ENCODE measurements around the gene SMARCAL1.
A peak's percentile ranks its signal among the peaks of the same experiment; 100 is the strongest.
"Not testable (repeated sequence)": the region's sequence is repeated elsewhere in the genome, so short reads cannot be mapped to it uniquely, and the experiment has no call there.

Gene SMARCAL1

DNA sequence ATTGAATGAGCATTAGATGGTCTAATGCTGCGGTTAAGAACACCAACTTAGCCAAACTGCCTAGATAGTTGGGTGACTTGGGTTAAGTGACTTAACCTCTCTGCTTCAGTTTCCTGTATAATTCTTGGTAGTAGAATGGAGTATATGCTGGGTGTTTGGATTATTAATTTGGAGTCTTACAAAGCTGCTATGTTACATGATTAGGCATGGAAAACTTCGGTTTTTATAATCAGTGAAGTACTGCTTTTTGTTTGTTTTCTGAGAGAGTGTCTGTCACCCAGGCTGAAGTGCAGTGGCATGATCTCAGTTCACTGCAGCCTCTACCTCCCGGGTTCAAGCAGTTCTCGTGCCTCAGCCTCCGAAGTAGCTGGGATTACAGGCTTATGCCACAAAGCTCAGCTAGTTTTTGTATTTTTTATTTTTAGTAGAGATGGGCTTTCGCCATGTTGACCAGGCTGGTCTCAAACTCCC lies 90.9 kb downstream of the SMARCAL1 start:
- DNase-seq: no peak

DNA sequence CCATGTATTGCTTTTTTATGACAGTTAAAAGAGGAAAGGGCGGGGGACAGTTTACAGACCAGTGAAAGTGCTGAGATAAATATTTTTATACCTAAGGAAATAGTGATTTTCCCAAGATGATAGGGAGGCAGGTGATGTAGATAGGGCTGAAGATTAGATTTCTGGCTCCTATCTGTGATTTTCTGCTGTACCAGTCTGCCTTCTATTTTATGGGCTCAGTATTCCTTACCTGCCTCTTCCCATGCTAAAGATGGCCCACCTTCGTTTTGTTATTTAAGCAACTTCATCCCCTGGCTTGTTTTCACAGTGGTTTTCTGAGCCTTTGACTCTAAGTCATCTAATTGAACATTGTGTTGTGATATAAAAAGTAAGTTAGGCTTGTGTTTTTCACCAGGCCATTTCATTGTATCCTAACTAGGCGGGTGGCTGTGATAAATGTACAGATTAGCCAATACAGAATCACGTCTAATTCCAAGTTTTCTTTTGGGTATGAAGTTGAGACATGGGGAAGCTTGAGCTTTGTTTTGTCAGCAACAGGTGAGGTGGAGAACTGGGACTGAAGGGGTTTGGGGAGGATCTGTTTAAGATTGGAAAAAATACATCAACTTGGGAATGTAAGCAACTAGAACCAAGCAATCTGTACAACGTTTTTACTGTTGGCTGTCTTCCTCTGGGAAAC lies 91.6 kb downstream of the SMARCAL1 start:
- DNase-seq: no peak

DNA sequence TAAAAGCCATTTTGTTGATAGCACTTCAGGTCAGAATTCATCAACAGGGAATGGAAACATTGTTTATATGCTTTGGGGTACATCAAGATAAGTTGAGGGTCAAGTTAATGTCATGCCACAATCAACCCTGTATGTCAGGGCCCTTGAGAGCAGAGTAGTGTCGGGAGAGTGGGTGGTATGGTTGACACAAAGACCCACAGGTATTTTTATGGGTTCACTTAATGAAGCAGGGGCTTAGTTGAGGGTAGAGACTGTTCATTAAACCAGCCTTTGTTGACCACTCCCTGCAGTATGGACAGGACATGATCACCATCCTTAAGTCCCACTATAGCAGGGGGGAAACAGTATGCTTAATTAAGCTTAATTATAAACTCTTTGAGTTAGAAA lies 92.1 kb downstream of the SMARCAL1 start:
- no peak for DNase-seq

DNA sequence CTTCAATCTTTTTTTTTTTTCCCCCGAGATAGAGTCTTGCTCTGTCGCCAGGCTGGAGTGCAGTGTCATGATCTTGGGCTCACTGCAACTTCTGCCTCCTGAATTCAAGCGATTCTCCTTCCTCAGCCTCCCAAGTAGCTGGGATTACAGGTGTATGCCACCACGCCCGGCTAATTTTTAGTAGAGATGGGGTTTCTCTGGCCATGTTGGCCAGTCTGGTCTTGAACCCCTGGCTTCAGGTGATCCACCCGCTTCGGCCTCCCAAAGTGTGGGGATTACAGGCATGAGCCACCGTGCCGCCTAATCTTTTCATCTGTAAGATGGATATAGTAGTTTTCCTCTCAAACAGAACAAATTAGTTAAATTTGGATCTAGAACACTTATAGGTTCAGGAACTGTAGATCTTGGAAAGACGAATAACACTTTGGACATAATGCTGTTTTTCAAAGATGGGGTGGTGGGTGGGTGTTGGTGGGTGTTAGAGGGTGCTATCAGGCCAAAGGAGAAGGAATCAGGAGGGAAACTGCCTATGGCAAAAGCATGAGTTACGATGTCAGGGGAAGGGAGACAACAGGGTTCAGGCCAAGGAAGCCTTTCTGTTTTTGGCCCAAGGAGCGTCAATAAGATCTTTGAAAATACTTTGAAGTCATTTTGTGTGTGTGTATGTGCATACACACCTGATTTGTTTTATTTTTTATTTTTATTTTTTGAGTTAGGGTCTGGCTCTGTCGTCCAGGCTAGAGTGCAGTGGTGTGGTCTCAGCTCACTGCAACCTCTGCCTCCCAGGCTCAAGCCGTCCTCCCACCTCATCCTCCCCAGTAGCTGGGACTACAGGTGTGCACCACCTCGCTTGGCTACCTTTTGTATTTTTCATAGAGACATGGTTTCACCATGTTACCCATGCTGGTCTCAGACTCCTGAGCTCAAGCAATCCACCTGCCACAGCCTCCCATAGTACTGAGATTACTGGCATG lies 93.1 kb downstream of the SMARCAL1 start:
- DNase-seq: no peak

DNA sequence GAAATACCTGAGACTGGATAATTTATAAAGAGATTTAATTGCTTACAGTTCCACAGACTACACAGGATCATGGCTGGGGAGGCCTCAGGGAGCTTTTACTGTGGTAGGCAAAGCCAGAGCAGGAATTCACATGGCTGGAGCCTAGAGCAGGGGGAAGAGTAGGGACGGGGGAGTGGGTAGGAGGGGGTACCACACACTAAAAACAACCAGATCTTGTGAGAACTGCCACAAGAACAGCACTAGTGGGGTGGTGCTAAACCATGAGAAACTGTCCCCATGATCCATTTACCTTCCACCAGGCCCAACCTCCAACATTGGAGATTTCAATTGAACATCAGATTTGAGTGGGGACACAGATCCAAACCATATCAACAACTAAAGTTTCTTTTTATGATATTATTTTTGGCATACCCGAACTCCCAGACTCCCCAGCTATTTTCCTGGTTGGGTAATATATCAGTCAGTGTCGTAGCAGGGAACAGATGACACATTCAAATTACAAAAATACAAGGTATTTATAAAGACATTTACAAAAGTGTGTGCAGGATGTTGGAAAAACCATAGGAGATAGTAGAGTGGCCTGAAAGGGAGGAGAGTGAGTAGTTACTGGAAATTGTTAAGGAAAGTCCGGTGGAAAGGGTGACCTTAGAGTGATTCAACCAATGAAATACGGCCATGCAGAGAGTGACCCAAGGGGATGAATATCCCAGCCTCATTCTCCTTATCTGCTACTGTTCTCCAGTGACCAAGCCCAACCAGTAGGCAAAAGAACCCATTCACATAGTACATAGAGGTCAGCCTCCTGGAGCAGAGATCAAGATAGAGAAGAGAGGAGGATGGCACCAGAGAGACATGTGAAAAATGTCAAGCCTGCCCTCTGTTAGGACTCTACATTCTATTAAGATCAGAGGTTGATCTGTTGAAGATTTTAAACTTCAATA lies 95.2 kb downstream of the SMARCAL1 start:
- DNase-seq: no peak

DNA sequence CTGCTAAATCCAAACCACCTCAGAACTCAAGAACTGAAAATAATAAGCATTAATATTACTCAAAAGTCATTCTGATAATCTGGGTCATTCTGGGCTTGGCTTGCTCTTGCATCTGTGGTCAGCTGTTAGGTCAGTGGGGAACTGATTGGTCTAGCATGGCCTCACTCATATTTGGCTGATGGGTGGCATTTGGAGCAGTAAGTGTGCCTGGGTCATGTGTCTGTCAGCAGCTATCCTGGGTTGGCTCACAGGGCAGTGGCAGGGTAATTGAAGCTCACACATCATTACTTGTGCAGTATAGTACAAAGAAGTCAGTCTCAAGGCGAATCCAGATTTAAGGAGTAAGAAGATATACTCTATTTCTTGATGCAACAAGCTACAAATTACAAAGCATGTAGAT lies 95.9 kb downstream of the SMARCAL1 start:
- no peak for DNase-seq

DNA sequence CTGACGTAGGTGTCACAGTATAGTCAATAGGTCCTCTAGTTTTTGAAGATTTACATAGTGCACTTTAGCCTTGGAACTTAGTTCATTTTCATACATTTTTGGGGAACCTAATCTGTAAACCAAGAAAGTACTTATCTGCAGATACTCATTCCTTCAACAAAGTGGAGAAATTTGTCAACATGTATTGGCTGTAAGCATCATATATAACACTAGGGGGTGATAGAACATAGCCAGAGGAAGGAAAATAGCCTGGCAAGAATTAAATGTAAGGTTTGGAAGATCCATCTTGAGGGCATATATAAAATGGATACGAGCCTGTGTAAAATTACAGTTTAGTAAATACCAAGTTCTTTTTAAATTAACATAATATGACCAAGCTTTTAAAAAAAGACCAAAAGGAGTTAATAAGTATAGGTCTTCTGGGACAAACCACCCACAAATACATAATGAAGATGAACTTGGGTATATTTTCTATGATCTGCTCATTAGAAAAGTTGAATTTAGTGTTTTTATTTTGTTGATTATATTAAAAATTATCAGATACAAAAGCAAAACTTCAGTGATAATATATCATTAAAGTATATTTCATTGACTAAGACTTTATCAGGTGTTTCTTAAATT lies 104.6 kb downstream of the SMARCAL1 start:
- peak; percentile 37 for DNase-seq

DNA sequence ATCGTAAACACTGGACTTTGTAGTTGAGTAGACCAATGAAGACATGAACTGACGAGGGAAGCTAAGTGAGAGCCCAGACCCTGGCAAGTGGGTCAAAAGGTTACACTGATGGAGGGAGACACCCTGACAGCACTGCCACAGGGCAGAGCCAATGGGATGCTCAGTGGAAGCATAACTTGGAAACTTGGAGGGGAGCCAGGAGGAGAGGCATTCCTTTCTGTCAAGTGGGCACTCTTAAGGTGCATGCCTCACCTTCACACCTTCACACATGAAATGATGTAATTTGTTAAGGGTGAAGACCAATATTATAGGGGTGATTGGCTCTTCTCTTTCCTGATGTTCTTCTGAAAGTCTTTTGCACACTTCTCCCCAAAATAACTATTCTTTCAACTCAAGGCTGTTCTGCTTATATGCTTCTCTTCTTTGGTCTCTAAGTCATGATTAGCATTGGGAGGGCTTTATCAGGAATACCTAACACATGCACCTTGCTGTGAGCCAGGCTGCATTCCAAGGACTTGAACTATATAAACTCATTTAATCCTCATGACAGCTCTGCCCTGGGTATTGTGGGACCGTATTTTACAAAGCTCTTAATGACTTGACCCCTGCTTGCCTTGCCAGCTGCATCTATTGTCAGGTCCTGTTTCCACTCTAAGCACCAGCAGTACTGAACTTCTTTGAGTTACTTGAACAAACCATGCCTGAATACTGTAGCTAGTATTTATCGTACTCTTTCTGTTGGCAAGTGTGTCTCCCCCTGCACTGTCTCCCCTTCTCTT lies 105.4 kb downstream of the SMARCAL1 start:
- DNase-seq: no peak

DNA sequence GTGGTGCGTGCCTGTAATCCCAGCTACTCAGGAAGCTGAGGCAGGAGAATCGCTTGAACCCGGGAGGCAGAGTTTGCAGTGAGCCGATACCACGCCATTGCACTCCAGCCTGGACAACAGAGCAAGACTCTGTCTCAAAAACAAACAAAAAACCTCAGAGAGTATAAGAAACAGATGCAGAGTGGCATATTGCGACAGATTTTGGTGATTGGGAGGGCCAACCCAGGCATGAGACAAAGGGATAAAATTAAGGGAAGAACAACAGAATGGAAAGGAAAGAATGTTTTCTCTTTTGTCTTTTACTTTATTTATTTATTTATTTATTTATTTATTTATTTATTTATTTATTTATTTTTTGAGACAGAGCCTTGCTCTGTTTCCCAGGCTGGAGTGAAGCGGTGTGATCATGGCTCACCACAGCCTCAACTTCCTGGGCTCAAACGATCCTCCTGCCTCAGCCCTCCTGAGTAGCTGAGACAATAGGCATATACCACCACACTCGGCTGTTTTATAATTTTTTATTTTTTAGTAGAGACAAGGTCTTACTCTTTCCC lies 106.4 kb downstream of the SMARCAL1 start:
- DNase-seq: not testable (repeated sequence)

DNA sequence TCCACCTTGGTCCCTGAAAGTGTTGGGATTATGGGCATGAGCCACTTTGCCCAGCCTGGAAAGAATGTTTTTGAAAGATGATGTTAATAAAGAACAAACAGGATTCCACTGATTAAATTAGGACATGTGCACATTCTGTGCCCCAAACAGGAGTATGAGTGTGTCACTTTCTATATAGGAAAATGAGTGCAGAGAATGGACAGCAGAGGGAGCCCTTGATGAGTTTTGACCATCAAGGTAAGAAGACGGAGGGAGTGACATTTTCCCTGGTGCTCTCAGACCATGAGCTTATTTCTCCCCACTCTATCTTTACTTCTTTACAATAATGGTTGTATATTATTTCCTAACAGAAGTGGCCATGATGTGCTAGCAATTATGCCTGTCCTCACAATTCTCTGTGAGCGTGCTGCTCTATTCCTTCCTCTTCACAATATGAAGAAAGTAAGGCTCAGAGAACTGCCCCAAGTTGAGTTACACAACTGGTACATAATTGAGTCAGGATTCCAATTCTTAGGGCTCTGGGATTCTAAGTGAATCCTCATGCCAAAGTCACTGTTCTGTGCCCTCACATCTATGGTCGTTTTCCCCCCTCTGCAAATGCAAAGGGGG lies 107.0 kb downstream of the SMARCAL1 start:
- DNase-seq: peak; percentile 55

DNA sequence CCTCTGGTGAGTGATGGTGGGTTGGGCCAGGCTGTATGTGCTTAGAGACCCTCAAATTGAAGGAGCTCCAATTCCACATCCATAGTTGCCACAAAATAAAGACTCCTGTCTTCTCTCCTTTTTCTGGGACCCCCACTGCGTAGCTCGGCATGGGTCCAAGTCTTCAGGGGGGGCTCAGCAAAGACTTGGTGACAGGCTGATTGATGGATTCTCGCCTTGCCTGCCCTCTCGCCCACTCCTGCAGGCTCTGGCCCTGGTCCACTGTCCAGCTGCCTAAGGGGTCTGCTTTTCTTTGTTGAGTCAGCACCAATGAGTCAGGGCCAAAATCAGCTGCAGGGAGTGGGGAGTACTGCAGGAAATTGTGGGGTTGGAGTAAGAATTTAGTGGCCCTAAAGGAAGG lies 107.8 kb downstream of the SMARCAL1 start:
- no peak for DNase-seq

DNA sequence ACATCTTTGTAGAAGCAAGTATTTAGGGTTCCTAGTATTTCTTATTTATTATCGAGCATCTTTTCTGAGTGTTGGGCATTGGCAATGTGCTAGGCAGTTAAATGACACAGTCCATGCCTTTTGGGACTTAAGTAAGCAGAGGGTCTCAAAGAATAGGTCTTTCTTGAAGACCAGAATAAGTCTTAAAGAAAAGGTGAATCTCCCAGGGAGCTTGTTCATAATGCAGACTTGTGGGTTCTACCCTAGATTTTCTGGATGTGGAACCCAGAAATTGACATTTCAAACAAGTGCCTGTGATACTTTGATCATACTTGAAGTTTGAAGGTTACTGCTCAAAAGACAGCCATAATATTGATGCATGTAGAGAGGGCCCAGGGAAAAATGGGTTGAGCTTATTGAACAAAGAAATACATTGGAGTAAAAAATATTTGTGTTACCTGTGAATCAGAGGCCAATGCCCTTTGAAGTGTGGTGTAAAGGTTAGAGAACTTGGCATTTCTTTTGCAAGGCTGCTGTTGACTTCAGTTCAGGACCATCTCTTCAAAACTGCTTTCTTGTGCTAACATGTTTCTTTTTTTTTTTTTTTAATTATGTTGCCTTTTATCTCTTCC lies 110.7 kb downstream of the SMARCAL1 start:
- no peak for DNase-seq

DNA sequence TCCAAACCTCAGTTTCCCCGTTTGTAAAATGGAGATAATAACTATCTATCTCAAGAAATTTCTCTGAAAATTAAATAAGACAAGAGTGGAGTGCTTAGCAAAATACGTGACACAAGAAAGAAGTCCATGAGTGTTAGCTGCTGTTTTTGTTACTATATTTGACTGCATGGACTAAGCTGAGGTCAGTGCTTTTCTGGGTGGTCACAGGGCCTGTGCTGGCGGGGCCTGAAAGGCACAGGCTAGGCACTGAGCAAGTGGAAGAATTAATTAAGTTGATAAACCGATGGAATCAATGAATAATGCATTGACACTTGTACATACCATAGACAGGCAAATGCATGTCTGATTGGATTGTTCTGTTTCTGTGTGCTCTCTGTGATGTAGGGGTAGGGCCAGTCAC lies 113.7 kb downstream of the SMARCAL1 start:
- DNase-seq: no peak

DNA sequence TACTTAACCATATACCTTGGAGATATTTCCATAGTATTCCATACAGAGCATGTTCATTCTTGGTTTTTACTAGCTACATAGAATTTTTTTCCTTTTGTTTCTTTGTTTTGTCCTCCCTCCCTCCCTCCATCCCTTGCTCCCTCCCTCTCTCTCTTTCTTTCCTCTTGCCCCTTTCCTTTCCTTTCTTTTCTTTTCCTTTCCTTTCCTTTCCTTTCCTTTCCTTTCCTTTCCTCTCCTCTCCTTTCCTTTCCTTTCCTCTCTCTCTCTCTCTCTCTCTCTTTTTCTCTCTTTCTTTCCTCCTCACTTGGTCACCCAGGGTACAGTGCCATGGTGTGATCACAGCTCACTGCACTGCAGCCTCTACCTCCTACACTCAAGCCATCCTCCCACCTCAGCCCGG lies 114.7 kb downstream of the SMARCAL1 start:
- no peak for DNase-seq

DNA sequence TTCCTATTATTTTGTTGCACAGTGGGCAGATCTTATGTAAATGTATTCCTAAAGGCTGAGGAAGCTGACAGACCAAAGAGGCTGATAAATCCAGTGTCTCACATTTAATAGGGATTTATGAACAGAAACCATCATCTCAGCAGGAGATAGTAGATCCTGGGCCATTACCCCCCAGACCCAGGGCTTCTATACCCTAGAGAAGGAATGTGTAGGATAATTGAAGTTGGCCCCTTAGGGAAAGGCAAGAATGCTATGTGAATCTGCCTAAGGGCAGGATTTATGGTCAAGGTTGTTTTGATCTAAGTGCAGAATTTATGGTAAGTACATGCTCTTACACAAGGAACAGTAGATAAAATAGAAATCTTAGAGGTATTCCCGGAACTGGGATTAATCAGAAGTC lies 115.3 kb downstream of the SMARCAL1 start:
- DNase-seq: no peak

DNA sequence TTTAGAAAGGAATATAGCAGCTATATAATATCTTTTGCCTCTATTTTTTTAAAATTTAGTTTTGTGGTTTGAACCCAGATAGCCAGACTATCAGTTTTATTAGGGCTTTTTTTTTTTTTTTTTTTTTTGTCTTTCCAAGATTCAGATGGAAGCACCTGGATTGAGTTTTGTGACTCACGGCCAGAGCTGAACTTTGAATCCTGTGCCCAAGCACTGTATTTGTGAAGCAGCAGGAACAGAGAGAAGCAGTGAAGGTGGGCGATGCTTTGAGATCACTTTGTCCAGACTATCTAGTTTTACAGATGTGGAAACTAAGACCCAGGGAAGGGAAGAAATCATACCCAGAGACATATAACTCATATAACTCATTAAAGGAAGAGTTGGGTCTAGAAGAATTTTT lies 120.3 kb downstream of the SMARCAL1 start:
- no peak for DNase-seq
